NCI-H748 (cell line): Measurements from ENCODE around the gene TADA2A.

ENCODE experiments used
- DNase-seq: peaks from one replicate; lab custom pipeline; 2025; ENCODE audit not compliant: unreplicated experiment; lab: John Stamatoyannopoulos, UW

TADA2A gene

GRCh38 chr17:37458805-37459204, 52.1 kb downstream of the TADA2A start:
- no peak for DNase-seq

- no peak for DNase-seq
Measured at GRCh38 chr17:37461668-37462067, 55.0 kb downstream of the TADA2A start.

GRCh38 chr17:37462492-37462891, 55.8 kb downstream of the TADA2A start:
- DNase-seq: no peak

DNA sequence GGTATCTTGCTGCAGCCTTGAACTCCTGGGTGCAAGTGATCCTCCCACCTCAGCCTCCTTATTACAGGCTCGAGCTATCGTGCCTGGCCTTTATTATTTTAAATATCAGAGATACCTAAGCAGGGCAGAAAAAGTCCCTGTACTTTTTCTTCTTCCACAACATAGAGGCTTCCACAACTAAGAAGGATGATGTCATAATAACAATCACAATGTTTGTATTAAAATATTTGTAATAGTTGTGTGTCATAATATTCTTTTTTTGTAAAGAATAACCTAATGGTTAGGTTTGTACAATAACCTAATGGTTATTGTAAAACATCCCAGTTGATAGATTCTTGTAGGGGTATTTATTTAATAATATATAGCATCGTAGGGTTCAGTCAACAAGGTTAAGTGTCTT, 56.4 kb downstream of the TADA2A start:
- no peak for DNase-seq

GRCh38 chr17:37465069-37465616, 58.5 kb downstream of the TADA2A start:
- no peak for DNase-seq

DNA sequence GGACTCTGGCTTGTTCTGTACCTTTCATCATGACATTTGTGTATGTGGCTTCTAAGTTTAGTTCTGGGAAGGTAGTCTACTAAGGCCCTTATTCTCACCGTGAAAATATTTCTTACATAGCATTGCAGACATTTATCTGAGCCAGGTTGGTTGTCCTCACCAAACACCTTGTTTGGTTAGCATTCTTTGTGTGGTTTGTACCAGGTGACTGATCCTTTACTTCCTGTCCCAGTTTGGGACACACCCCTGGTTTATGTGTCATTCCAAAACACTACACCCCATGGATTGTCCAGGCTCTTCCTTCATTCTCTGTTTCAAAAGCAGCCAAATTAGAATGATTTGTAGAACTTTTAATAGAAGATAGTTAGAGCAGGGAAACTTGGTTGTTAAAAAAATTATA, 59.8 kb downstream of the TADA2A start:
- DNase-seq: no peak

DNA sequence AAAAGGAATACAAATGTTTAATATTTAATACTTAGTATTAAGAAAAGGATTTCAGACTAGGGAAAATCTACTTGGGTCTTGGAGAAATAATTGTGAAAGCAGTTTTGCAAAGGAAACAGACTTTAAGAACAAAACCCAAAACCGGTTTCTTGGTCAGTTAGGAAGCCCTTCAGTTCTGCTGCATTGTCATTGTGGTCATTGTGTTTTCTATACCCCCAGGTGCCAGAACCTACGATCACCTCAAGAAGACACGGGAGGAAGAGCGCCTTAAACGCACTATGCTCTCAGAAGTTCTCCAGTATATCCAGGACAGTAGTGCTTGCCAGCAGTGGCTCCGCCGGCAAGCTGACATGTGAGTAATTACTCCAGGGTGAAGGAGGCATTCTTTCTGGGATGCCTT, 63.5 kb downstream of the TADA2A start:
- DNase-seq: no peak

- DNase-seq: no peak
Measured at GRCh38 chr17:37475731-37476420, 69.2 kb downstream of the TADA2A start.

GRCh38 chr17:37476431-37477120, 69.9 kb downstream of the TADA2A start:
- no peak for DNase-seq

- no peak for DNase-seq
Measured at GRCh38 chr17:37478187-37478586, 71.5 kb downstream of the TADA2A start.

GRCh38 chr17:37479025-37479424, 72.3 kb downstream of the TADA2A start:
- DNase-seq: no peak

- DNase-seq: no peak
Measured at GRCh38 chr17:37480427-37480826, 73.7 kb downstream of the TADA2A start.

- DNase-seq: no peak
Measured at GRCh38 chr17:37481001-37481665, 74.4 kb downstream of the TADA2A start.

- DNase-seq: peak; percentile 24
Measured at GRCh38 chr17:37483311-37484039, 76.8 kb downstream of the TADA2A start.

- DNase-seq: no peak
Measured at GRCh38 chr17:37485938-37486570, 79.4 kb downstream of the TADA2A start.

DNA sequence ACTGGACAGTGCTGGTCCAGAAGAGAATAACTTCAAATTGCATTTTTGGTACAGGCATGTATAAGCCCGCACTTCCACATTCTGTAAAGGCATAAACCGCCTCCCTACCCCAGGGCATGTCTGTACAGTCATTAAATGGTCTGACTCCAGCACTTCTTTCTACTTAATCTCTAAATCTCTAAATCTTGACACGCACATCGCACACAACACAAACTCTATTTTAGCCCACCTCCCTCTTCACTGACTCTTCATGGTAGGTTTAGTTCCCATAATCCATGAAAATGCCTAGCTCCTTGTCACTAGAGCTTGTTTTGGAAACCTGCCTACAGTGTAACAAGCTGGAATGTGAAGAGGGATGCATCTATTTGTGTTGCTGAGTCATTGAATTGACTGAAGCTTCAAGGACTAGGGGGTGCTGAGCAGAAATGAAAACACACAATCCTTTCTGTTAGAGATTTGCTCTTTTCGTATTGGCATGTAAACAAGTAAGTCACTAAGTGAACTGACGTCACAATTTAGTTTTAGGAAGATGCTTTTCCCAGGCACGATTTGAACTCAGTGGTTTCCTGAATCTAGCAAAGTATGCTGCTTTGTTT, 81.4 kb downstream of the TADA2A start:
- DNase-seq: peak; percentile 69

DNA sequence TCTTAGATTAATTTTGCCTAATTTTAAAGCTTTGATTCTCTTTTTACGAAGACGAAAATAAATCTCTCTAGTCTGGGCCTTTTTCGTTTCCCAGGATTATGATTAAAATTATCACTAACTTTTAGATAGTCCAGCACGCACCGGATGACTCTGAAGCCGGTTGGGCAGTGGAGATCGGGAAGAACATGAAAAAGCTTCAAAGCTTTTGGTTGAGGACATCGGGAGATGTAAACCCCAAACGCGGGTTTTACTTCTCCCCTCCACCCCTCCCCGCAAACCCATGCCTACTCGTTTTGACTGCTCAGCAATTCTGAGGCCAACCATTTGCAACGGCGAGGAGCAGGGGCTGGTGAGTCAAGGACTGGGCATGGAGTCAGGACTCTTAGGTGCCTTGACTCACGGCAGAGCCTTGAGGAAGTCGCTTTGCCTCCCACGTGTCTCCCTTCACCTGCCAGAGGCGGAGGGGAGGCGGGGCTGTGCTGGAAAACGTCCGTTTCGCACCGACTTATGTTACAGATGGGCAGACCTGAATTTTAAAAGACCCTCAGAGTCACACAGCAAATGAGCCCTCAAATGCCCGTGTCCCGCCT, 82.0 kb downstream of the TADA2A start:
- DNase-seq: peak; percentile 78

- DNase-seq: peak; percentile 92
Measured at GRCh38 chr17:37489197-37490001, 82.7 kb downstream of the TADA2A start, which contains the start of gene DUSP14. DUSP14 (plus strand) TSS chr17:37489891; CDS start chr17:37512273, 22,382 bp downstream.

- DNase-seq: peak; percentile 74
Measured at GRCh38 chr17:37490022-37490587, 83.4 kb downstream of the TADA2A start.
